H9 (cell line): ENCODE data around the gene IFFO2. TPM values are rescaled to one million over a fixed set of nuclear protein-coding genes. Genes with fewer than 3 reads are reported as not detected.

Experiments
- DNase-seq: peaks from one replicate; pipeline ENCODE4 v3.0.0-alpha.2; 2017
- H2AFZ ChIP-seq: one replicate; pipeline ENCODE4 v1.6.1; 2013; ENCODE audit warnings: mild to moderate bottlenecking, low read length, control low read depth, moderate library complexity
- H2AK5ac ChIP-seq: 2 replicates; pipeline ENCODE4 v1.6.1; 2013; ENCODE audit warnings: low read length, control low read depth, mixed read lengths; ENCODE audit not compliant: insufficient read length
- H2BK120ac ChIP-seq: one replicate; pipeline ENCODE4 v1.6.1; 2013; ENCODE audit warnings: low read depth, mild to moderate bottlenecking, low read length, control low read depth, inconsistent platforms; ENCODE audit not compliant: poor library complexity, severe bottlenecking
- H2BK12ac ChIP-seq: 2 replicates; pipeline ENCODE4 v1.6.1; 2013; ENCODE audit warnings: low read length, control low read depth, mixed read lengths, low read depth; ENCODE audit not compliant: insufficient read length
- H2BK15ac ChIP-seq: 2 replicates; pipeline ENCODE4 v1.6.1; 2013; ENCODE audit warnings: low read depth, low read length, control low read depth
- H2BK20ac ChIP-seq: one replicate; pipeline ENCODE4 v1.6.1; 2013; ENCODE audit warnings: low read depth, mild to moderate bottlenecking, low read length, control low read depth, inconsistent platforms; ENCODE audit not compliant: poor library complexity, severe bottlenecking
- H2BK5ac ChIP-seq: 2 replicates; pipeline ENCODE4 v1.6.1; 2013; ENCODE audit warnings: low read length, control low read depth, mixed read lengths; ENCODE audit not compliant: insufficient read length
- H3K14ac ChIP-seq: 2 replicates; pipeline ENCODE4 v1.6.1; 2013; ENCODE audit warnings: low read length, control low read depth; ENCODE audit not compliant: insufficient read depth
- H3K18ac ChIP-seq: 2 replicates; pipeline ENCODE4 v1.6.1; 2013; ENCODE audit warnings: low read depth, mild to moderate bottlenecking, mixed read lengths, low read length, control low read depth; ENCODE audit not compliant: insufficient read length
- H3K23ac ChIP-seq: 2 replicates; pipeline ENCODE4 v1.6.1; 2013; ENCODE audit warnings: low read length, control low read depth, mixed read lengths, low read depth; ENCODE audit not compliant: insufficient read length
- H3K23me2 ChIP-seq: 2 replicates; pipeline ENCODE4 v1.6.1; 2013; ENCODE audit warnings: low read depth, mild to moderate bottlenecking, mixed read lengths, low read length, control low read depth; ENCODE audit not compliant: insufficient read length, poor library complexity, severe bottlenecking
- H3K27ac ChIP-seq: 2 replicates; pipeline ENCODE4 v1.5.1; 2013; ENCODE audit warnings: low read length, control low read depth, mixed read lengths, low read depth; ENCODE audit not compliant: insufficient read length
- H3K27me3 ChIP-seq: 2 replicates; pipeline ENCODE4 v1.6.1; 2013; ENCODE audit warnings: low read length, control low read depth, inconsistent platforms; ENCODE audit not compliant: insufficient read depth
- H3K4ac ChIP-seq: 2 replicates; pipeline ENCODE4 v1.6.1; 2013; ENCODE audit warnings: low read depth, mild to moderate bottlenecking, control low read depth, inconsistent platforms, low read length, moderate library complexity
- H3K4me1 ChIP-seq: 2 replicates; pipeline ENCODE4 v1.6.1; 2013; ENCODE audit warnings: low read length, control low read depth, inconsistent platforms; ENCODE audit not compliant: insufficient read depth
- H3K4me2 ChIP-seq: 2 replicates; pipeline ENCODE4 v1.6.1; 2013; ENCODE audit warnings: low read length, control low read depth, mixed read lengths; ENCODE audit not compliant: insufficient read length, insufficient read depth
- H3K56ac ChIP-seq: 2 replicates; pipeline ENCODE4 v1.6.1; 2013; ENCODE audit warnings: low read depth, mild to moderate bottlenecking, mixed read lengths, low read length, control low read depth; ENCODE audit not compliant: insufficient read length
- H3K79me1 ChIP-seq: 2 replicates; pipeline ENCODE4 v1.6.1; 2013; ENCODE audit warnings: low read depth, mild to moderate bottlenecking, moderate library complexity, low read length, control low read depth, inconsistent platforms; ENCODE audit not compliant: insufficient read depth, poor library complexity, severe bottlenecking
- H3K79me2 ChIP-seq: 2 replicates; pipeline ENCODE4 v1.6.1; 2013; ENCODE audit warnings: low read length, control low read depth, inconsistent platforms; ENCODE audit not compliant: insufficient read depth
- H3K9ac ChIP-seq: 2 replicates; pipeline ENCODE4 v1.6.1; 2013; ENCODE audit warnings: low read length, control low read depth, mixed read lengths; ENCODE audit not compliant: insufficient read length; ENCODE audit errors: extremely low read depth
- H3K9me3 ChIP-seq: one replicate; pipeline ENCODE4 v1.6.1; 2013; ENCODE audit warnings: low read depth, low read length, inconsistent platforms; ENCODE audit not compliant: control insufficient read depth
- H3T11ph ChIP-seq: one replicate; pipeline ENCODE4 v1.6.1; 2013; ENCODE audit warnings: mild to moderate bottlenecking, low read length, control low read depth, inconsistent platforms
- H4K20me1 ChIP-seq: one replicate; pipeline ENCODE4 v1.6.1; 2013; ENCODE audit not compliant: control insufficient read depth, insufficient read length, insufficient read depth
- H4K5ac ChIP-seq: 2 replicates; pipeline ENCODE4 v1.6.1; 2013; ENCODE audit warnings: low read depth, mild to moderate bottlenecking, mixed read lengths, low read length, control low read depth; ENCODE audit not compliant: insufficient read length
- H4K8ac ChIP-seq: replicated peaks from 2 replicates; pipeline ENCODE4 v1.6.1; 2013; ENCODE audit warnings: low read length, control low read depth, mixed read lengths, low read depth; ENCODE audit not compliant: insufficient read length
- H4K91ac ChIP-seq: 2 replicates; pipeline ENCODE4 v1.6.1; 2013; ENCODE audit warnings: low read depth, mild to moderate bottlenecking, moderate library complexity, mixed read lengths, low read length, control low read depth; ENCODE audit not compliant: insufficient read length
- H3K27ac Mint-ChIP-seq, 3 experiments: 2 replicates in 2 of 3; 3 replicates in 1 of 3; pipeline ENCODE4 v1.8.0; 2020 to 2021; ENCODE audit warnings: mixed read lengths in 3 of 3, mild to moderate bottlenecking in 1 of 3, moderate library complexity in 1 of 3
- H3K27me3 Mint-ChIP-seq: 2 replicates; pipeline ENCODE4 v1.8.0; 2021; ENCODE audit warnings: low read depth, mild to moderate bottlenecking, moderate library complexity, mixed read lengths
- H3K36me3 Mint-ChIP-seq, 3 experiments: 2 replicates in 2 of 3; 3 replicates in 1 of 3; pipeline ENCODE4 v1.8.0; 2020 to 2021; ENCODE audit warnings: low read depth in 3 of 3, mixed read lengths in 3 of 3; ENCODE audit not compliant: insufficient read depth in 1 of 3
- H3K4me1 Mint-ChIP-seq, 2 experiments: 2 replicates each; pipeline ENCODE4 v1.8.0; 2020; ENCODE audit warnings: mixed read lengths in 2 of 2
- H3K4me3 Mint-ChIP-seq, 2 experiments: 2 replicates in 1 of 2; 3 replicates in 1 of 2; pipeline ENCODE4 v1.8.0; 2020 to 2021; ENCODE audit warnings: mild to moderate bottlenecking in 2 of 2, mixed read lengths in 2 of 2, moderate library complexity in 1 of 2
- H3K9me3 Mint-ChIP-seq, 2 experiments: 2 replicates in 1 of 2; 3 replicates in 1 of 2; pipeline ENCODE4 v1.8.0; 2020; ENCODE audit warnings: mild to moderate bottlenecking in 2 of 2, mixed read lengths in 2 of 2, moderate library complexity in 1 of 2
- WGBS: extraction: QIAGEN DNeasy Blood & Tissue Kit; methylation state at CpG from one replicate; pipeline ENCODE4 v1.1.7; 2013; ENCODE audit warnings: missing lambda C conversion rate, low lambda C conversion rate, mixed read lengths; ENCODE audit not compliant: insufficient read length; ENCODE audit errors: extremely low coverage; 5-methylcytosine and 5-hydroxymethylcytosine counted together
- total RNA-seq: library from RNA; stranded (reverse); gene quantifications from 2 replicates; pipeline ENCODE4 v1.2.1, GENCODE V29; 2021
- TF ChIP-seq, protein P1 (sequence below): fragments of 200-600 bp; sonication (generic); conservative IDR thresholded peaks from 3 replicates; pipeline ENCODE4 v1.8.0; 2021; ENCODE audit warnings: antibody characterized with exemption, mild to moderate bottlenecking

IFFO2 gene
- total RNA-seq, 1 experiment from 2014 or later, result 3.6 TPM

DNA sequence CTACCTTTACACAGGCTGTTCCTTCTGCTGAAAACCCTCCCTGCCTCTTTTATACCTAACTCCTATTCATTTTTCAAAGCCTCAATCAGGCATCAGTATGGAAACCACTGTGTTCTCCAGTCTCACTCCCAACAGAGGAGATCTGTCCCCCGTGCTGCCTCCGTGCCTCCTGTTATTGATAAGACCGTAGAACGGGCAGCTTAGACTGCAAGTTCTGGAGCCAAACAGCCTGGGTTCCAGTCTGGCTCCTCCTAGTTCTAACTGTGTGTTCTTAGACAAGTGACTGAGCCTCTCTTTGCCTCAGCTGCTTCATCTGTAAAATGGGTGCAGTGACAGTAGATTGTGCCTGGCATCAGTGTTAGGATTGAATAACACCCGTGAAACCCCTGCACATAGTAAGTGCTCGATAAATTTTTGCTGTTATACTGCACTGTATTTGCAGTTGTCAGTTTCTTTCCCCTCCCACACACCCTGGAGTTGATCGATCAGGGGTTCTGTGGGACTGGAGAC, 17.0 kb upstream of the IFFO2 start:
- Mint-ChIP-seq H3K36me3 (no peaks in the 10 kb centered on the region), H3K27me3 (peaks cover 7% of the 10 kb centered on the region), H3K9me3 (no peaks in the 10 kb centered on the region), H3K27ac (peak overlapping the region in 1 of 3 experiments; percentile 81; a peak in 2 of 7 replicates), H3K4me1 (peaks cover 0 to 5% of the 10 kb centered on the region in 2 experiments; a peak in 1 of 4 replicates), H3K4me3 (no peak overlapping the region)
- Histone ChIP-seq H3K23me2 (no peaks in the 10 kb centered on the region), H3K9me3 (no peaks in the 10 kb centered on the region), H3K4me1 (no peaks in the 10 kb centered on the region), H3K27ac (no peak overlapping the region), H4K5ac (no peak overlapping the region), H3K4me2 (no peak overlapping the region), H3K27me3 (no peaks in the 10 kb centered on the region), H3K56ac (no peak overlapping the region), H3K4ac (no peak overlapping the region), H3K18ac (no peak overlapping the region), H2AK5ac (no peak overlapping the region), H2BK5ac (no peak overlapping the region), H3K9ac (no peak overlapping the region), H2BK12ac (no peak overlapping the region), H3K79me2 (no peaks in the 10 kb centered on the region), H3K23ac (no peak overlapping the region), H2BK120ac (no peak overlapping the region), H4K91ac (no peak overlapping the region), H4K20me1 (no peaks in the 10 kb centered on the region), H3T11ph (no peak overlapping the region), H4K8ac (no peak overlapping the region), H3K79me1 (no peaks in the 10 kb centered on the region), H2BK20ac (no peak overlapping the region), H2BK15ac (no peak overlapping the region), H2AFZ (no peak overlapping the region), H3K14ac (no peak overlapping the region)
- no CpG with 5 or more reads among the region's 7 CpGs for WGBS
- DNase-seq, result no peak
- TF ChIP-seq, protein P1, sequence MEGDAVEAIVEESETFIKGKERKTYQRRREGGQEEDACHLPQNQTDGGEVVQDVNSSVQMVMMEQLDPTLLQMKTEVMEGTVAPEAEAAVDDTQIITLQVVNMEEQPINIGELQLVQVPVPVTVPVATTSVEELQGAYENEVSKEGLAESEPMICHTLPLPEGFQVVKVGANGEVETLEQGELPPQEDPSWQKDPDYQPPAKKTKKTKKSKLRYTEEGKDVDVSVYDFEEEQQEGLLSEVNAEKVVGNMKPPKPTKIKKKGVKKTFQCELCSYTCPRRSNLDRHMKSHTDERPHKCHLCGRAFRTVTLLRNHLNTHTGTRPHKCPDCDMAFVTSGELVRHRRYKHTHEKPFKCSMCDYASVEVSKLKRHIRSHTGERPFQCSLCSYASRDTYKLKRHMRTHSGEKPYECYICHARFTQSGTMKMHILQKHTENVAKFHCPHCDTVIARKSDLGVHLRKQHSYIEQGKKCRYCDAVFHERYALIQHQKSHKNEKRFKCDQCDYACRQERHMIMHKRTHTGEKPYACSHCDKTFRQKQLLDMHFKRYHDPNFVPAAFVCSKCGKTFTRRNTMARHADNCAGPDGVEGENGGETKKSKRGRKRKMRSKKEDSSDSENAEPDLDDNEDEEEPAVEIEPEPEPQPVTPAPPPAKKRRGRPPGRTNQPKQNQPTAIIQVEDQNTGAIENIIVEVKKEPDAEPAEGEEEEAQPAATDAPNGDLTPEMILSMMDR, result no peak
